H9 (cell line): Measurements from ENCODE around the gene GSTK1. TPM values are rescaled to one million over a fixed set of nuclear protein-coding genes. Genes with fewer than 3 reads are reported as not detected.

ENCODE experiments used
- DNase-seq: peaks from one replicate; pipeline ENCODE4 v3.0.0-alpha.2; 2017
- H2AFZ ChIP-seq: one replicate; pipeline ENCODE4 v1.6.1; 2013; ENCODE audit warnings: mild to moderate bottlenecking, low read length, control low read depth, moderate library complexity
- H2AK5ac ChIP-seq: 2 replicates; pipeline ENCODE4 v1.6.1; 2013; ENCODE audit warnings: low read length, control low read depth, mixed read lengths; ENCODE audit not compliant: insufficient read length
- H2BK120ac ChIP-seq: one replicate; pipeline ENCODE4 v1.6.1; 2013; ENCODE audit warnings: low read depth, mild to moderate bottlenecking, low read length, control low read depth, inconsistent platforms; ENCODE audit not compliant: poor library complexity, severe bottlenecking
- H2BK12ac ChIP-seq: 2 replicates; pipeline ENCODE4 v1.6.1; 2013; ENCODE audit warnings: low read length, control low read depth, mixed read lengths, low read depth; ENCODE audit not compliant: insufficient read length
- H2BK15ac ChIP-seq: 2 replicates; pipeline ENCODE4 v1.6.1; 2013; ENCODE audit warnings: low read depth, low read length, control low read depth
- H2BK20ac ChIP-seq: one replicate; pipeline ENCODE4 v1.6.1; 2013; ENCODE audit warnings: low read depth, mild to moderate bottlenecking, low read length, control low read depth, inconsistent platforms; ENCODE audit not compliant: poor library complexity, severe bottlenecking
- H2BK5ac ChIP-seq: 2 replicates; pipeline ENCODE4 v1.6.1; 2013; ENCODE audit warnings: low read length, control low read depth, mixed read lengths; ENCODE audit not compliant: insufficient read length
- H3K14ac ChIP-seq: 2 replicates; pipeline ENCODE4 v1.6.1; 2013; ENCODE audit warnings: low read length, control low read depth; ENCODE audit not compliant: insufficient read depth
- H3K18ac ChIP-seq: 2 replicates; pipeline ENCODE4 v1.6.1; 2013; ENCODE audit warnings: low read depth, mild to moderate bottlenecking, mixed read lengths, low read length, control low read depth; ENCODE audit not compliant: insufficient read length
- H3K23ac ChIP-seq: 2 replicates; pipeline ENCODE4 v1.6.1; 2013; ENCODE audit warnings: low read length, control low read depth, mixed read lengths, low read depth; ENCODE audit not compliant: insufficient read length
- H3K23me2 ChIP-seq: 2 replicates; pipeline ENCODE4 v1.6.1; 2013; ENCODE audit warnings: low read depth, mild to moderate bottlenecking, mixed read lengths, low read length, control low read depth; ENCODE audit not compliant: insufficient read length, poor library complexity, severe bottlenecking
- H3K27ac ChIP-seq: 2 replicates; pipeline ENCODE4 v1.5.1; 2013; ENCODE audit warnings: low read length, control low read depth, mixed read lengths, low read depth; ENCODE audit not compliant: insufficient read length
- H3K27me3 ChIP-seq: 2 replicates; pipeline ENCODE4 v1.6.1; 2013; ENCODE audit warnings: low read length, control low read depth, inconsistent platforms; ENCODE audit not compliant: insufficient read depth
- H3K4ac ChIP-seq: 2 replicates; pipeline ENCODE4 v1.6.1; 2013; ENCODE audit warnings: low read depth, mild to moderate bottlenecking, control low read depth, inconsistent platforms, low read length, moderate library complexity
- H3K4me1 ChIP-seq: 2 replicates; pipeline ENCODE4 v1.6.1; 2013; ENCODE audit warnings: low read length, control low read depth, inconsistent platforms; ENCODE audit not compliant: insufficient read depth
- H3K4me2 ChIP-seq: 2 replicates; pipeline ENCODE4 v1.6.1; 2013; ENCODE audit warnings: low read length, control low read depth, mixed read lengths; ENCODE audit not compliant: insufficient read length, insufficient read depth
- H3K56ac ChIP-seq: 2 replicates; pipeline ENCODE4 v1.6.1; 2013; ENCODE audit warnings: low read depth, mild to moderate bottlenecking, mixed read lengths, low read length, control low read depth; ENCODE audit not compliant: insufficient read length
- H3K79me1 ChIP-seq: 2 replicates; pipeline ENCODE4 v1.6.1; 2013; ENCODE audit warnings: low read depth, mild to moderate bottlenecking, moderate library complexity, low read length, control low read depth, inconsistent platforms; ENCODE audit not compliant: insufficient read depth, poor library complexity, severe bottlenecking
- H3K79me2 ChIP-seq: 2 replicates; pipeline ENCODE4 v1.6.1; 2013; ENCODE audit warnings: low read length, control low read depth, inconsistent platforms; ENCODE audit not compliant: insufficient read depth
- H3K9ac ChIP-seq: 2 replicates; pipeline ENCODE4 v1.6.1; 2013; ENCODE audit warnings: low read length, control low read depth, mixed read lengths; ENCODE audit not compliant: insufficient read length; ENCODE audit errors: extremely low read depth
- H3K9me3 ChIP-seq: one replicate; pipeline ENCODE4 v1.6.1; 2013; ENCODE audit warnings: low read depth, low read length, inconsistent platforms; ENCODE audit not compliant: control insufficient read depth
- H3T11ph ChIP-seq: one replicate; pipeline ENCODE4 v1.6.1; 2013; ENCODE audit warnings: mild to moderate bottlenecking, low read length, control low read depth, inconsistent platforms
- H4K20me1 ChIP-seq: one replicate; pipeline ENCODE4 v1.6.1; 2013; ENCODE audit not compliant: control insufficient read depth, insufficient read length, insufficient read depth
- H4K5ac ChIP-seq: 2 replicates; pipeline ENCODE4 v1.6.1; 2013; ENCODE audit warnings: low read depth, mild to moderate bottlenecking, mixed read lengths, low read length, control low read depth; ENCODE audit not compliant: insufficient read length
- H4K8ac ChIP-seq: replicated peaks from 2 replicates; pipeline ENCODE4 v1.6.1; 2013; ENCODE audit warnings: low read length, control low read depth, mixed read lengths, low read depth; ENCODE audit not compliant: insufficient read length
- H4K91ac ChIP-seq: 2 replicates; pipeline ENCODE4 v1.6.1; 2013; ENCODE audit warnings: low read depth, mild to moderate bottlenecking, moderate library complexity, mixed read lengths, low read length, control low read depth; ENCODE audit not compliant: insufficient read length
- H3K27ac Mint-ChIP-seq, 3 experiments: 2 replicates in 2 of 3; 3 replicates in 1 of 3; pipeline ENCODE4 v1.8.0; 2020 to 2021; ENCODE audit warnings: mixed read lengths in 3 of 3, mild to moderate bottlenecking in 1 of 3, moderate library complexity in 1 of 3
- H3K27me3 Mint-ChIP-seq: 2 replicates; pipeline ENCODE4 v1.8.0; 2021; ENCODE audit warnings: low read depth, mild to moderate bottlenecking, moderate library complexity, mixed read lengths
- H3K36me3 Mint-ChIP-seq, 3 experiments: 2 replicates in 2 of 3; 3 replicates in 1 of 3; pipeline ENCODE4 v1.8.0; 2020 to 2021; ENCODE audit warnings: low read depth in 3 of 3, mixed read lengths in 3 of 3; ENCODE audit not compliant: insufficient read depth in 1 of 3
- H3K4me1 Mint-ChIP-seq, 2 experiments: 2 replicates each; pipeline ENCODE4 v1.8.0; 2020; ENCODE audit warnings: mixed read lengths in 2 of 2
- H3K4me3 Mint-ChIP-seq, 2 experiments: 2 replicates in 1 of 2; 3 replicates in 1 of 2; pipeline ENCODE4 v1.8.0; 2020 to 2021; ENCODE audit warnings: mild to moderate bottlenecking in 2 of 2, mixed read lengths in 2 of 2, moderate library complexity in 1 of 2
- H3K9me3 Mint-ChIP-seq, 2 experiments: 2 replicates in 1 of 2; 3 replicates in 1 of 2; pipeline ENCODE4 v1.8.0; 2020; ENCODE audit warnings: mild to moderate bottlenecking in 2 of 2, mixed read lengths in 2 of 2, moderate library complexity in 1 of 2
- WGBS: extraction: QIAGEN DNeasy Blood & Tissue Kit; methylation state at CpG from one replicate; pipeline ENCODE4 v1.1.7; 2013; ENCODE audit warnings: missing lambda C conversion rate, low lambda C conversion rate, mixed read lengths; ENCODE audit not compliant: insufficient read length; ENCODE audit errors: extremely low coverage; 5-methylcytosine and 5-hydroxymethylcytosine counted together
- total RNA-seq: library from RNA; stranded (reverse); gene quantifications from 2 replicates; pipeline ENCODE4 v1.2.1, GENCODE V29; 2021
- TF ChIP-seq, protein P1 (sequence below): fragments of 200-600 bp; sonication (generic); conservative IDR thresholded peaks from 3 replicates; pipeline ENCODE4 v1.8.0; 2021; ENCODE audit warnings: antibody characterized with exemption, mild to moderate bottlenecking

The GSTK1 gene
- total RNA-seq, 1 experiment from 2014 or later: 36.1 TPM

DNA sequence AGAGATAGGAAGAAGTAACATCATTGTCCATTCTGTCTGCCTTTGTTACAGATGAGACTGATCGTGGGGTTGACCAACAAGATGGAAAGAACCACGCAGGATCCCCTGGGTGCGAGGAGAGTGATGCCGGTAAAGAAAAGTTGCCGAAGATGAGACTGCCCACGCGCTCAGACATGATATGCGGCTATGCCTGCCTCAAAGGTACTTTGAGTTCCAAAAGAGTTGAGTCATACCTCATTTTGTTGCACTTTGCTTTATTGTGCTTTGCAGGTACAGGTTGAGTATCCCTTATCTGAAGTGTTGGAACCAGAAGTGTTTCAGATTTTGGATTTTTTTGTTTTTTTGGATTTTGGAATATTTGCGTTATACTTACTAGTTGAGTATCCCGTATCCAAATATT, 40.5 kb downstream of the GSTK1 start:
- no peaks in the 10 kb centered on the region for H3K4me1 Mint-ChIP-seq
- no CpG with 5 or more reads among the region's 10 CpGs for WGBS
- H3K27me3 Mint-ChIP-seq: no peaks in the 10 kb centered on the region; the same call in 1 of the 2 replicates
- TF ChIP-seq, protein P1, sequence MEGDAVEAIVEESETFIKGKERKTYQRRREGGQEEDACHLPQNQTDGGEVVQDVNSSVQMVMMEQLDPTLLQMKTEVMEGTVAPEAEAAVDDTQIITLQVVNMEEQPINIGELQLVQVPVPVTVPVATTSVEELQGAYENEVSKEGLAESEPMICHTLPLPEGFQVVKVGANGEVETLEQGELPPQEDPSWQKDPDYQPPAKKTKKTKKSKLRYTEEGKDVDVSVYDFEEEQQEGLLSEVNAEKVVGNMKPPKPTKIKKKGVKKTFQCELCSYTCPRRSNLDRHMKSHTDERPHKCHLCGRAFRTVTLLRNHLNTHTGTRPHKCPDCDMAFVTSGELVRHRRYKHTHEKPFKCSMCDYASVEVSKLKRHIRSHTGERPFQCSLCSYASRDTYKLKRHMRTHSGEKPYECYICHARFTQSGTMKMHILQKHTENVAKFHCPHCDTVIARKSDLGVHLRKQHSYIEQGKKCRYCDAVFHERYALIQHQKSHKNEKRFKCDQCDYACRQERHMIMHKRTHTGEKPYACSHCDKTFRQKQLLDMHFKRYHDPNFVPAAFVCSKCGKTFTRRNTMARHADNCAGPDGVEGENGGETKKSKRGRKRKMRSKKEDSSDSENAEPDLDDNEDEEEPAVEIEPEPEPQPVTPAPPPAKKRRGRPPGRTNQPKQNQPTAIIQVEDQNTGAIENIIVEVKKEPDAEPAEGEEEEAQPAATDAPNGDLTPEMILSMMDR: no peak
- Histone ChIP-seq H3K23ac (no peak overlapping the region), H2BK20ac (no peak overlapping the region), H4K91ac (no peak overlapping the region), H2AFZ (no peak overlapping the region), H3K14ac (no peak overlapping the region), H3K4me1 (no peaks in the 10 kb centered on the region), H3T11ph (no peak overlapping the region), H2BK12ac (no peak overlapping the region), H2BK5ac (no peak overlapping the region), H3K79me1 (no peaks in the 10 kb centered on the region), H3K27me3 (no peaks in the 10 kb centered on the region), H3K23me2 (no peaks in the 10 kb centered on the region), H3K4me2 (no peak overlapping the region), H3K9ac (no peak overlapping the region), H2AK5ac (no peak overlapping the region), H3K9me3 (no peaks in the 10 kb centered on the region), H2BK15ac (no peak overlapping the region), H4K5ac (no peak overlapping the region), H4K8ac (no peak overlapping the region), H3K56ac (no peak overlapping the region), H3K4ac (no peak overlapping the region), H3K27ac (no peak overlapping the region), H4K20me1 (no peaks in the 10 kb centered on the region), H2BK120ac (no peak overlapping the region), H3K18ac (no peak overlapping the region), H3K79me2 (no peaks in the 10 kb centered on the region)
- H3K27ac Mint-ChIP-seq: no peak overlapping the region
- no peak for DNase-seq
- peaks cover 68 to 95% (median 94%) of the 10 kb centered on the region in 3 experiments for H3K36me3 Mint-ChIP-seq
- H3K9me3 Mint-ChIP-seq: no peaks in the 10 kb centered on the region
- no peak overlapping the region for H3K4me3 Mint-ChIP-seq
